GM15510 (cell line): ENCODE data around the gene KRTAP19-2.

Experiments used
- POLR2A ChIP-seq: IDR thresholded peaks from 3 replicates; pipeline ENCODE4 v1.6.1; 2011; ENCODE audit warnings: borderline replicate concordance; ENCODE audit not compliant: insufficient read length; ENCODE audit errors: extremely low read depth

KRTAP19-2 gene

GRCh38 chr21:30487336-30487735 is at the start of gene KRTAP19-2:
Gene KRTAP19-2, minus strand, starts transcription at chr21:30487436. Its CDS starts 88 bp downstream, at chr21:30487348.
- no peak for TF ChIP-seq POLR2A

GRCh38 chr21:30518876-30519275 is 31.6 kb upstream of the KRTAP19-2 start:
- no peak for TF ChIP-seq POLR2A

- TF ChIP-seq POLR2A, result no peak
Observed at GRCh38 chr21:30515681-30516080, 28.4 kb upstream of the KRTAP19-2 start.

GRCh38 chr21:30502041-30502440 is 14.8 kb upstream of the KRTAP19-2 start, which contains the start of gene KRTAP19-5:
Gene KRTAP19-5, minus strand, starts transcription at chr21:30502141. Its CDS starts 51 bp downstream, at chr21:30502090.
- TF ChIP-seq POLR2A, result no peak

GRCh38 chr21:30497065-30497464 is 9.8 kb upstream of the KRTAP19-2 start, which contains the start of gene KRTAP19-4:
Gene KRTAP19-4, minus strand, starts transcription at chr21:30497165. Its CDS starts 55 bp downstream, at chr21:30497110.
- no peak for TF ChIP-seq POLR2A

- no peak for TF ChIP-seq POLR2A
Observed at GRCh38 chr21:30491963-30492428, 4.8 kb upstream of the KRTAP19-2 start, which contains the start of gene KRTAP19-3. Gene KRTAP19-3, minus strand, starts transcription at chr21:30492013. Its CDS starts 56 bp downstream, at chr21:30491957.

- no peak for TF ChIP-seq POLR2A
Observed at GRCh38 chr21:30486180-30486579, 1.1 kb downstream of the KRTAP19-2 start.

- TF ChIP-seq POLR2A, result no peak
Observed at GRCh38 chr21:30482130-30482529, 5.1 kb downstream of the KRTAP19-2 start.

GRCh38 chr21:30480145-30480544 is 7.1 kb downstream of the KRTAP19-2 start, which contains the start of gene KRTAP19-1:
Gene KRTAP19-1, minus strand, starts transcription at chr21:30480367. Its CDS starts 50 bp downstream, at chr21:30480317.
- no peak for TF ChIP-seq POLR2A

GRCh38 chr21:30479259-30479658 is 8.0 kb downstream of the KRTAP19-2 start:
- no peak for TF ChIP-seq POLR2A

GRCh38 chr21:30478004-30478403 is 9.2 kb downstream of the KRTAP19-2 start:
- no peak for TF ChIP-seq POLR2A

- TF ChIP-seq POLR2A, result no peak
Observed at GRCh38 chr21:30468900-30469714, 18.1 kb downstream of the KRTAP19-2 start.

- TF ChIP-seq POLR2A, result no peak
Observed at GRCh38 chr21:30463713-30464112, 23.5 kb downstream of the KRTAP19-2 start.

- TF ChIP-seq POLR2A, result no peak
Observed at GRCh38 chr21:30448514-30448913, 38.7 kb downstream of the KRTAP19-2 start.

- TF ChIP-seq POLR2A, result no peak
Observed at GRCh38 chr21:30447056-30447455, 40.2 kb downstream of the KRTAP19-2 start.

- TF ChIP-seq POLR2A, result no peak
Observed at GRCh38 chr21:30444204-30444603, 43.0 kb downstream of the KRTAP19-2 start.

GRCh38 chr21:30443226-30443625 is 44.0 kb downstream of the KRTAP19-2 start:
- TF ChIP-seq POLR2A, result no peak

GRCh38 chr21:30439975-30440374 is 47.3 kb downstream of the KRTAP19-2 start, which contains the start of gene KRTAP15-1:
Gene KRTAP15-1, plus strand, starts transcription at chr21:30440275. Its CDS starts 53 bp downstream, at chr21:30440328.
- no peak for TF ChIP-seq POLR2A
